SK-N-SH treated with all-trans-retinoic acid at 6 μM for 48 hours (cell line): ENCODE measurements around the gene TRIM25.

Experiments used
- ARNTL ChIP-seq: fragments of 450-650 bp; formaldehyde crosslinking; IDR thresholded peaks from 2 replicates; pipeline ENCODE4 v1.5.0; 2020; ENCODE audit warnings: low read depth, mild to moderate bottlenecking, moderate library complexity, borderline replicate concordance
- GLIS3 ChIP-seq: fragments of 250-450 bp; sonication (Bioruptor Pico); IDR thresholded peaks from 2 replicates; pipeline ENCODE4 v1.5.0; 2020; ENCODE audit warnings: mild to moderate bottlenecking, moderate library complexity
- OSR1 ChIP-seq: fragments of 250-450 bp; sonication (Bioruptor Pico); IDR thresholded peaks from 2 replicates; pipeline ENCODE4 v1.8.0; 2022; ENCODE audit warnings: moderate library complexity, mild to moderate bottlenecking, inconsistent platforms
- PATZ1 ChIP-seq: fragments of 250-450 bp; sonication (Bioruptor Pico); IDR thresholded peaks from 2 replicates; pipeline ENCODE4 v1.8.0; 2020; ENCODE audit warnings: mild to moderate bottlenecking, moderate library complexity, borderline replicate concordance
- POU6F1 ChIP-seq: fragments of 250-450 bp; sonication (Bioruptor Pico); IDR thresholded peaks from 2 replicates; pipeline ENCODE4 v1.8.0; 2021; ENCODE audit warnings: low read depth, mild to moderate bottlenecking, moderate library complexity, borderline replicate concordance
- RARB ChIP-seq: fragments of 250-450 bp; sonication (Bioruptor Pico); IDR thresholded peaks from 2 replicates; pipeline ENCODE4 v1.8.0; 2021; ENCODE audit warnings: mild to moderate bottlenecking, moderate library complexity
- SNAI2 ChIP-seq: fragments of 250-450 bp; sonication (Bioruptor Pico); IDR thresholded peaks from 2 replicates; pipeline ENCODE4 v1.5.0; 2020; ENCODE audit warnings: mild to moderate bottlenecking, moderate library complexity
- TOX ChIP-seq: fragments of 250-450 bp; sonication (Bioruptor Pico); IDR thresholded peaks from 2 replicates; pipeline ENCODE4 v1.8.0; 2021; ENCODE audit warnings: mild to moderate bottlenecking, moderate library complexity, borderline replicate concordance
- ZFP3 ChIP-seq: fragments of 250-450 bp; sonication (Bioruptor Pico); IDR thresholded peaks from 2 replicates; pipeline ENCODE4 v1.5.0; 2020; ENCODE audit warnings: mild to moderate bottlenecking, moderate library complexity
- ZFP30 ChIP-seq: fragments of 450-650 bp; formaldehyde crosslinking; IDR thresholded peaks from 2 replicates; pipeline ENCODE4 v1.5.0; 2022; ENCODE audit warnings: mild to moderate bottlenecking, moderate library complexity
- ZNF70 ChIP-seq: fragments of 450-650 bp; formaldehyde crosslinking; IDR thresholded peaks from 2 replicates; pipeline ENCODE4 v1.5.0; 2020; ENCODE audit warnings: mild to moderate bottlenecking, moderate library complexity
- TF ChIP-seq, protein P1 (sequence below): fragments of 250-450 bp; sonication (Bioruptor Pico); IDR thresholded peaks from 2 replicates; pipeline ENCODE4 v1.5.0; 2020; ENCODE audit warnings: mild to moderate bottlenecking, moderate library complexity
- TF ChIP-seq, protein P2 (sequence below): fragments of 250-450 bp; sonication (Bioruptor Pico); IDR thresholded peaks from 2 replicates; pipeline ENCODE4 v1.5.1; 2020; ENCODE audit warnings: low read depth, mild to moderate bottlenecking, moderate library complexity
- TF ChIP-seq, protein P3 (sequence below): fragments of 250-450 bp; sonication (Bioruptor Pico); IDR thresholded peaks from 2 replicates; pipeline ENCODE4 v1.5.1; 2021; ENCODE audit warnings: mild to moderate bottlenecking, moderate library complexity

- no peak for TF ChIP-seq ZNF70 (CRISPR knock-in tag)
- no peak for TF ChIP-seq PATZ1 (CRISPR knock-in tag)
- TF ChIP-seq ZFP3 = no peak
- no peak for TF ChIP-seq POU6F1 (CRISPR knock-in tag)
- no peak for TF ChIP-seq OSR1 (CRISPR knock-in tag)
- TF ChIP-seq GLIS3 (CRISPR knock-in tag) = no peak
- TF ChIP-seq ARNTL (CRISPR knock-in tag) = no peak
- TF ChIP-seq, protein P1, sequence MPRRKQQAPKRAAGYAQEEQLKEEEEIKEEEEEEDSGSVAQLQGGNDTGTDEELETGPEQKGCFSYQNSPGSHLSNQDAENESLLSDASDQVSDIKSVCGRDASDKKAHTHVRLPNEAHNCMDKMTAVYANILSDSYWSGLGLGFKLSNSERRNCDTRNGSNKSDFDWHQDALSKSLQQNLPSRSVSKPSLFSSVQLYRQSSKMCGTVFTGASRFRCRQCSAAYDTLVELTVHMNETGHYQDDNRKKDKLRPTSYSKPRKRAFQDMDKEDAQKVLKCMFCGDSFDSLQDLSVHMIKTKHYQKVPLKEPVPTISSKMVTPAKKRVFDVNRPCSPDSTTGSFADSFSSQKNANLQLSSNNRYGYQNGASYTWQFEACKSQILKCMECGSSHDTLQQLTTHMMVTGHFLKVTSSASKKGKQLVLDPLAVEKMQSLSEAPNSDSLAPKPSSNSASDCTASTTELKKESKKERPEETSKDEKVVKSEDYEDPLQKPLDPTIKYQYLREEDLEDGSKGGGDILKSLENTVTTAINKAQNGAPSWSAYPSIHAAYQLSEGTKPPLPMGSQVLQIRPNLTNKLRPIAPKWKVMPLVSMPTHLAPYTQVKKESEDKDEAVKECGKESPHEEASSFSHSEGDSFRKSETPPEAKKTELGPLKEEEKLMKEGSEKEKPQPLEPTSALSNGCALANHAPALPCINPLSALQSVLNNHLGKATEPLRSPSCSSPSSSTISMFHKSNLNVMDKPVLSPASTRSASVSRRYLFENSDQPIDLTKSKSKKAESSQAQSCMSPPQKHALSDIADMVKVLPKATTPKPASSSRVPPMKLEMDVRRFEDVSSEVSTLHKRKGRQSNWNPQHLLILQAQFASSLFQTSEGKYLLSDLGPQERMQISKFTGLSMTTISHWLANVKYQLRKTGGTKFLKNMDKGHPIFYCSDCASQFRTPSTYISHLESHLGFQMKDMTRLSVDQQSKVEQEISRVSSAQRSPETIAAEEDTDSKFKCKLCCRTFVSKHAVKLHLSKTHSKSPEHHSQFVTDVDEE (CRISPR knock-in tag) = no peak
- TF ChIP-seq ZFP30 (CRISPR knock-in tag) = no peak
- TF ChIP-seq, protein P2, sequence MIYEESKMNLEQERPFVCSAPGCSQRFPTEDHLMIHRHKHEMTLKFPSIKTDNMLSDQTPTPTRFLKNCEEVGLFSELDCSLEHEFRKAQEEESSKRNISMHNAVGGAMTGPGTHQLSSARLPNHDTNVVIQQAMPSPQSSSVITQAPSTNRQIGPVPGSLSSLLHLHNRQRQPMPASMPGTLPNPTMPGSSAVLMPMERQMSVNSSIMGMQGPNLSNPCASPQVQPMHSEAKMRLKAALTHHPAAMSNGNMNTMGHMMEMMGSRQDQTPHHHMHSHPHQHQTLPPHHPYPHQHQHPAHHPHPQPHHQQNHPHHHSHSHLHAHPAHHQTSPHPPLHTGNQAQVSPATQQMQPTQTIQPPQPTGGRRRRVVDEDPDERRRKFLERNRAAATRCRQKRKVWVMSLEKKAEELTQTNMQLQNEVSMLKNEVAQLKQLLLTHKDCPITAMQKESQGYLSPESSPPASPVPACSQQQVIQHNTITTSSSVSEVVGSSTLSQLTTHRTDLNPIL (CRISPR knock-in tag) = no peak
- TF ChIP-seq TOX (CRISPR knock-in tag) = no peak
- TF ChIP-seq SNAI2 = no peak
- TF ChIP-seq, protein P3, sequence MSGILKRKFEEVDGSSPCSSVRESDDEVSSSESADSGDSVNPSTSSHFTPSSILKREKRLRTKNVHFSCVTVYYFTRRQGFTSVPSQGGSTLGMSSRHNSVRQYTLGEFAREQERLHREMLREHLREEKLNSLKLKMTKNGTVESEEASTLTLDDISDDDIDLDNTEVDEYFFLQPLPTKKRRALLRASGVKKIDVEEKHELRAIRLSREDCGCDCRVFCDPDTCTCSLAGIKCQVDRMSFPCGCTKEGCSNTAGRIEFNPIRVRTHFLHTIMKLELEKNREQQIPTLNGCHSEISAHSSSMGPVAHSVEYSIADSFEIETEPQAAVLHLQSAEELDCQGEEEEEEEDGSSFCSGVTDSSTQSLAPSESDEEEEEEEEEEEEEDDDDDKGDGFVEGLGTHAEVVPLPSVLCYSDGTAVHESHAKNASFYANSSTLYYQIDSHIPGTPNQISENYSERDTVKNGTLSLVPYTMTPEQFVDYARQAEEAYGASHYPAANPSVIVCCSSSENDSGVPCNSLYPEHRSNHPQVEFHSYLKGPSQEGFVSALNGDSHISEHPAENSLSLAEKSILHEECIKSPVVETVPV = no peak
- no peak for TF ChIP-seq RARB (CRISPR knock-in tag)
Measured at GRCh38 chr17:56926270-56926669, 12.4 kb upstream of the TRIM25 start.
